Measurements from ENCODE around the gene ZCCHC13.
"Not testable (repeated sequence)": the region's sequence is repeated elsewhere in the genome, so short reads cannot be mapped to it uniquely, and the experiment has no call there.

ZCCHC13 gene

GRCh38 chrX:74324131-74324530, 20.2 kb downstream of the ZCCHC13 start:
- no peak for DNase-seq

- no peak for DNase-seq
Observed at GRCh38 chrX:74325130-74326059, 21.4 kb downstream of the ZCCHC13 start.

- no peak for DNase-seq
Observed at GRCh38 chrX:74338852-74339251, 34.9 kb downstream of the ZCCHC13 start.

GRCh38 chrX:74340051-74340450, 36.1 kb downstream of the ZCCHC13 start:
- no peak for DNase-seq

- not testable (repeated sequence) for DNase-seq
Observed at GRCh38 chrX:74342211-74342610, 38.2 kb downstream of the ZCCHC13 start.

GRCh38 chrX:74343343-74344279, 39.6 kb downstream of the ZCCHC13 start:
- peak; percentile 48 to 55 for DNase-seq

GRCh38 chrX:74344280-74344622, 40.3 kb downstream of the ZCCHC13 start:
- no peak for DNase-seq

- DNase-seq = no peak
Observed at GRCh38 chrX:74346088-74346487, 42.1 kb downstream of the ZCCHC13 start.

GRCh38 chrX:74349387-74349786, 45.4 kb downstream of the ZCCHC13 start:
- DNase-seq = no peak

- no peak for DNase-seq
Observed at GRCh38 chrX:74351760-74352159, 47.8 kb downstream of the ZCCHC13 start.

GRCh38 chrX:74353984-74354383, 50.0 kb downstream of the ZCCHC13 start:
- DNase-seq = no peak

Measured in AML-193 (cell line).